BJ (cell line): ENCODE data around the gene LAD1. TPM values are rescaled to one million over a fixed set of nuclear protein-coding genes. Genes with fewer than 3 reads are reported as not detected.
A peak's percentile ranks its signal among the peaks of the same experiment; 100 is the strongest.

Experiments used
- CTCF ChIA-PET: fragments of 350-600 bp; formaldehyde crosslinking; extraction: SDS; loops from one replicate; lab custom pipeline; 2021; ENCODE audit warnings: antibody characterized with exemption, inconsistent platforms; lab: Yijun Ruan, JAX
- POLR2A ChIA-PET: fragments of 300-600 bp; sonication (Branson Sonifier 250); formaldehyde crosslinking; extraction: SDS; loops from one replicate; lab custom pipeline; 2021; ENCODE audit warnings: antibody characterized with exemption; lab: Charles Lee
- DNase-seq: peaks from one replicate; pipeline ENCODE4 v3.0.0-alpha.2; 2011; ENCODE audit warnings: low read depth
- H3K27me3 ChIP-seq: 2 replicates; pipeline ENCODE4 v1.6.0; 2011; ENCODE audit warnings: low read length; ENCODE audit not compliant: control insufficient read depth, insufficient read depth
- H3K36me3 ChIP-seq: 2 replicates; pipeline ENCODE4 v1.5.1; 2011; ENCODE audit warnings: low read length; ENCODE audit not compliant: control insufficient read depth, insufficient read depth
- H3K4me3 ChIP-seq: 2 replicates; pipeline ENCODE4 v1.5.1; 2011; ENCODE audit warnings: low read depth, mild to moderate bottlenecking, control low read depth, low read length
- CTCF ChIP-seq: IDR thresholded peaks from 2 replicates; pipeline ENCODE4 v1.5.1; 2011; ENCODE audit warnings: low read depth, mild to moderate bottlenecking, control low read depth, inconsistent platforms, low read length, moderate library complexity; ENCODE audit not compliant: insufficient read depth
- polyA minus RNA-seq: library from RNA; depleted of rRNA, polyadenylated mRNA; stranded (reverse); fragments of >200 nt; gene quantifications from 2 replicates; pipeline ENCODE4 v1.2.3, GENCODE V29; 2011; rRNA and poly(A)+ RNA removed
- polyA plus RNA-seq: library from polyadenylated mRNA; depleted of rRNA; stranded (reverse); fragments of >200 nt; gene quantifications from 2 replicates; pipeline ENCODE4 v1.2.3, GENCODE V29; 2011; rRNA removed

LAD1 gene
- polyA plus RNA-seq (not detected in 2 replicates), polyA minus RNA-seq (not detected in 2 replicates)

GRCh38 chr1:201399018-201399351, at the start of gene LAD1:
Gene LAD1 (minus strand): TSS chr1:201399324. CDS start chr1:201399306, 18 bp downstream.
- ChIA-PET POLR2A (no interaction called here), CTCF (interaction anchor here (1.0 to 2.8 kb wide), 2 partner anchors 41 to 50 kb away, joined by 3 to 12 read pairs; no protein-coding TSS in a partner anchor)
- no peak for TF ChIP-seq CTCF
- no peak for DNase-seq
- no peaks in the 10 kb centered on the region for H3K36me3 ChIP-seq
- H3K4me3 ChIP-seq = no peak within 1 kb of the TSS
- peaks cover 56% of the 10 kb centered on the region for H3K27me3 ChIP-seq

- ChIA-PET POLR2A (no interaction called here), CTCF (interaction anchor here (0.6 to 9.2 kb wide), 19 partner anchors 8 to 112 kb away, joined by 3 to 132 read pairs (median 8); partner anchors contain the start of genes CSRP1 and PHLDA3)
- Histone ChIP-seq H3K27me3 (peaks cover 1% of the 10 kb centered on the region; the same call in 1 of the 2 replicates), H3K4me3 (no peak overlapping the region), H3K36me3 (no peaks in the 10 kb centered on the region)
- peak; percentile 88 for TF ChIP-seq CTCF
- no peak for DNase-seq
Observed at GRCh38 chr1:201447903-201448871, 49.1 kb upstream of the LAD1 start.

- no peak overlapping the region for H3K4me3 ChIP-seq
- peaks cover 1% of the 10 kb centered on the region; the same call in 1 of the 2 replicates for H3K27me3 ChIP-seq
- TF ChIP-seq CTCF = no peak
- no peaks in the 10 kb centered on the region for H3K36me3 ChIP-seq
- ChIA-PET POLR2A (no interaction called here), CTCF (interaction anchor here (1.3 to 9.2 kb wide), 5 partner anchors 9 to 68 kb away, joined by 3 to 121 read pairs (median 73); partner anchors contain the start of gene PHLDA3)
- no peak for DNase-seq
Observed at GRCh38 chr1:201445310-201445709, 46.2 kb upstream of the LAD1 start.

- H3K27me3 ChIP-seq = peaks cover 1% of the 10 kb centered on the region; the same call in 1 of the 2 replicates
- no peak for TF ChIP-seq CTCF
- H3K36me3 ChIP-seq = no peaks in the 10 kb centered on the region
- ChIA-PET CTCF (interaction anchor here (1.3 to 9.2 kb wide), 5 partner anchors 9 to 68 kb away, joined by 3 to 121 read pairs (median 8); partner anchors contain the start of gene PHLDA3), POLR2A (no interaction called here)
- no peak overlapping the region for H3K4me3 ChIP-seq
- DNase-seq = no peak
Observed at GRCh38 chr1:201444792-201445191, 45.7 kb upstream of the LAD1 start.

GRCh38 chr1:201443747-201444146, 44.6 kb upstream of the LAD1 start:
- Histone ChIP-seq H3K27me3 (peaks cover 1% of the 10 kb centered on the region; the same call in 1 of the 2 replicates), H3K36me3 (no peaks in the 10 kb centered on the region), H3K4me3 (no peak overlapping the region)
- ChIA-PET CTCF (interaction anchor here (1.3 to 9.2 kb wide), 3 partner anchors 8 to 69 kb away, joined by 3 to 83 read pairs (median 8); no protein-coding TSS in a partner anchor), POLR2A (no interaction called here)
- TF ChIP-seq CTCF = no peak
- no peak for DNase-seq
